IMR-90 (cell line): Measurements from ENCODE around the gene POLRMT.

Source experiments
- CEBPB ChIP-seq: IDR thresholded peaks from 2 replicates; pipeline ENCODE4 v1.6.1; 2012; ENCODE audit warnings: low read depth, low read length, improper control_type of control experiment
- FOS ChIP-seq: fragments of 150-350 bp; IDR thresholded peaks from 2 replicates; pipeline ENCODE4 v1.6.1; 2016; ENCODE audit warnings: low read depth, low read length
- MAFK ChIP-seq: IDR thresholded peaks from 2 replicates; pipeline ENCODE4 v1.6.1; 2012; ENCODE audit warnings: low read depth, low read length, improper control_type of control experiment
- POLR2A ChIP-seq: IDR thresholded peaks from 2 replicates; pipeline ENCODE4 v1.6.1; 2012; ENCODE audit warnings: mild to moderate bottlenecking, low read depth, low read length
- RAD21 ChIP-seq: IDR thresholded peaks from 2 replicates; pipeline ENCODE4 v1.6.1; 2012; ENCODE audit warnings: low read length, improper control_type of control experiment
- RFX5 ChIP-seq: IDR thresholded peaks from 2 replicates; pipeline ENCODE4 v1.8.0; 2012; ENCODE audit warnings: low read depth, mild to moderate bottlenecking, low read length, moderate library complexity
- TF ChIP-seq, protein P1 (sequence below): conservative IDR thresholded peaks from 2 replicates; pipeline ENCODE4 v1.5.1; 2012; ENCODE audit warnings: mild to moderate bottlenecking, low read depth, low read length, improper control_type of control experiment
- TF ChIP-seq, protein P2 (sequence below): fragments of 150-350 bp; IDR thresholded peaks from 2 replicates; pipeline ENCODE4 v1.6.1; 2016; ENCODE audit warnings: low read depth, mild to moderate bottlenecking, low read length, moderate library complexity, borderline replicate concordance
- TF ChIP-seq, protein P3 (sequence below): fragments of 150-350 bp; IDR thresholded peaks from 2 replicates; pipeline ENCODE4 v1.6.1; 2017; ENCODE audit warnings: mild to moderate bottlenecking, antibody characterized with exemption, low read length, low read depth

DNA sequence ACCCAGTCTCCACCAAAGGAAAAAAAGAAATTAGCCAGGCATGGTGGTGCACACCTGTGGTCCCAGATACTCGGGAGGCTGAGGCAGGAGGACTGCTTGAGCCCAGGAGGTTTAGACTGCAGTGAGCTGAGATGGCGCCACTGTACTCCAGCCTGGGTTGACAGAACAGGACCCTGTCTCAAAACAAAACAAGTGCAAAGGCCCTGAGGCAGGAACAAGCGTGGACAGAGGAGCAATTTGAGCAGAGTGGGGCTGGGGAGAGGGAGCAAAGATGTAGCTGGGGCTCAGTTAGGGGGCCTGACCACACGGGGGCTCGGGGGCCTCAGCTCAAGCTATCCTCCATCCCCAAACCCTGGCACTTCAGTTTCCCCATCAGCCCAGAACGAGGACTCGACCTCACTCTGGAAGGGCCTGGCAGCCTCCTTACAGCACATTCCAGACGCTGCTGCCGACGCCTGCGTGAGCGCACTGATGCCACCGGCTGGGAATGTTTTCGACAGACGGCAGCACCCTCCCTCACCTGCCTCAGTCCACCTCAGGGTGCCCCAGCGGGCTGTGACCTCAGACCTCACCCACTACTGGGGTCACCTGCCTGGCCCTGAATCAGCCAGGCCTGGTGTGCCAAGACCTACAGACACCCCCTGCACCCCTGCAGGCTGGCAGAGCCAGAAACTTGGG lies 1.8 kb upstream of the POLRMT start:
- TF ChIP-seq, protein P1, sequence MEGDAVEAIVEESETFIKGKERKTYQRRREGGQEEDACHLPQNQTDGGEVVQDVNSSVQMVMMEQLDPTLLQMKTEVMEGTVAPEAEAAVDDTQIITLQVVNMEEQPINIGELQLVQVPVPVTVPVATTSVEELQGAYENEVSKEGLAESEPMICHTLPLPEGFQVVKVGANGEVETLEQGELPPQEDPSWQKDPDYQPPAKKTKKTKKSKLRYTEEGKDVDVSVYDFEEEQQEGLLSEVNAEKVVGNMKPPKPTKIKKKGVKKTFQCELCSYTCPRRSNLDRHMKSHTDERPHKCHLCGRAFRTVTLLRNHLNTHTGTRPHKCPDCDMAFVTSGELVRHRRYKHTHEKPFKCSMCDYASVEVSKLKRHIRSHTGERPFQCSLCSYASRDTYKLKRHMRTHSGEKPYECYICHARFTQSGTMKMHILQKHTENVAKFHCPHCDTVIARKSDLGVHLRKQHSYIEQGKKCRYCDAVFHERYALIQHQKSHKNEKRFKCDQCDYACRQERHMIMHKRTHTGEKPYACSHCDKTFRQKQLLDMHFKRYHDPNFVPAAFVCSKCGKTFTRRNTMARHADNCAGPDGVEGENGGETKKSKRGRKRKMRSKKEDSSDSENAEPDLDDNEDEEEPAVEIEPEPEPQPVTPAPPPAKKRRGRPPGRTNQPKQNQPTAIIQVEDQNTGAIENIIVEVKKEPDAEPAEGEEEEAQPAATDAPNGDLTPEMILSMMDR: no peak
- TF ChIP-seq POLR2A: no peak
- TF ChIP-seq, protein P2, sequence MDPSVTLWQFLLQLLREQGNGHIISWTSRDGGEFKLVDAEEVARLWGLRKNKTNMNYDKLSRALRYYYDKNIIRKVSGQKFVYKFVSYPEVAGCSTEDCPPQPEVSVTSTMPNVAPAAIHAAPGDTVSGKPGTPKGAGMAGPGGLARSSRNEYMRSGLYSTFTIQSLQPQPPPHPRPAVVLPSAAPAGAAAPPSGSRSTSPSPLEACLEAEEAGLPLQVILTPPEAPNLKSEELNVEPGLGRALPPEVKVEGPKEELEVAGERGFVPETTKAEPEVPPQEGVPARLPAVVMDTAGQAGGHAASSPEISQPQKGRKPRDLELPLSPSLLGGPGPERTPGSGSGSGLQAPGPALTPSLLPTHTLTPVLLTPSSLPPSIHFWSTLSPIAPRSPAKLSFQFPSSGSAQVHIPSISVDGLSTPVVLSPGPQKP: no peak
- no peak for TF ChIP-seq CEBPB
- TF ChIP-seq, protein P3, sequence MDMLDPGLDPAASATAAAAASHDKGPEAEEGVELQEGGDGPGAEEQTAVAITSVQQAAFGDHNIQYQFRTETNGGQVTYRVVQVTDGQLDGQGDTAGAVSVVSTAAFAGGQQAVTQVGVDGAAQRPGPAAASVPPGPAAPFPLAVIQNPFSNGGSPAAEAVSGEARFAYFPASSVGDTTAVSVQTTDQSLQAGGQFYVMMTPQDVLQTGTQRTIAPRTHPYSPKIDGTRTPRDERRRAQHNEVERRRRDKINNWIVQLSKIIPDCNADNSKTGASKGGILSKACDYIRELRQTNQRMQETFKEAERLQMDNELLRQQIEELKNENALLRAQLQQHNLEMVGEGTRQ: no peak
- no peak for TF ChIP-seq MAFK
- no peak for TF ChIP-seq RFX5
- no peak for TF ChIP-seq FOS
- no peak for TF ChIP-seq RAD21
